Mononuclear cell (primary cell): ENCODE measurements around the gene IFT122. TPM values are rescaled to one million over a fixed set of nuclear protein-coding genes. Genes with fewer than 3 reads are reported as not detected.
"Not testable (repeated sequence)": the region's sequence is repeated elsewhere in the genome, so short reads cannot be mapped to it uniquely, and the experiment has no call there.

Experiments
- H3K27me3 ChIP-seq: 2 replicates; pipeline ENCODE4 v1.6.0; 2011; ENCODE audit warnings: low read length, control low read depth; ENCODE audit not compliant: insufficient read depth
- H3K4me1 ChIP-seq: 2 replicates; pipeline ENCODE4 v1.5.1; 2011; ENCODE audit warnings: mild to moderate bottlenecking, low read length, control low read depth; ENCODE audit not compliant: insufficient read depth
- H3K4me3 ChIP-seq: 2 replicates; pipeline ENCODE4 v1.5.1; 2011; ENCODE audit warnings: mild to moderate bottlenecking, low read length, moderate library complexity
- H3K9me3 ChIP-seq: 2 replicates; pipeline ENCODE4 v1.5.1; 2011; ENCODE audit warnings: low read depth, mild to moderate bottlenecking, control low read depth, low read length
- total RNA-seq: library from RNA; depleted of rRNA; stranded (reverse); fragments of >200 nt; gene quantifications from one replicate; pipeline ENCODE4 v1.2.3, GENCODE V29; 2012

Gene IFT122
- total RNA-seq, 1 donor: 8.3 TPM

- Histone ChIP-seq H3K4me3 (no peak overlapping the region), H3K27me3 (no peaks in the 10 kb centered on the region), H3K4me1 (peaks cover 6% of the 10 kb centered on the region), H3K9me3 (no peaks in the 10 kb centered on the region)
Observed at GRCh38 chr3:129404610-129405009, 35.4 kb upstream of the IFT122 start.

GRCh38 chr3:129409541-129409940 is 30.5 kb upstream of the IFT122 start:
- Histone ChIP-seq H3K4me1 (no peaks in the 10 kb centered on the region), H3K9me3 (no peaks in the 10 kb centered on the region), H3K27me3 (no peaks in the 10 kb centered on the region), H3K4me3 (no peak overlapping the region)

GRCh38 chr3:129410971-129411370 is 29.1 kb upstream of the IFT122 start:
- H3K9me3 ChIP-seq: no peaks in the 10 kb centered on the region
- H3K4me1 ChIP-seq: no peaks in the 10 kb centered on the region
- H3K4me3 ChIP-seq: no peak overlapping the region
- no peaks in the 10 kb centered on the region for H3K27me3 ChIP-seq

GRCh38 chr3:129412542-129413198 is 27.4 kb upstream of the IFT122 start:
- H3K4me1 ChIP-seq: no peaks in the 10 kb centered on the region
- no peaks in the 10 kb centered on the region for H3K9me3 ChIP-seq
- H3K4me3 ChIP-seq: no peak overlapping the region
- H3K27me3 ChIP-seq: no peaks in the 10 kb centered on the region

- not testable (repeated sequence) for H3K27me3 ChIP-seq
Observed at GRCh38 chr3:129413238-129413637, 26.8 kb upstream of the IFT122 start.

GRCh38 chr3:129413687-129414506 is 26.1 kb upstream of the IFT122 start:
- H3K9me3 ChIP-seq: no peaks in the 10 kb centered on the region
- H3K4me3 ChIP-seq: no peak overlapping the region
- no peaks in the 10 kb centered on the region for H3K27me3 ChIP-seq
- H3K4me1 ChIP-seq: no peaks in the 10 kb centered on the region

More at GRCh38 chr3:129413238-129413637, 26.8 kb upstream of the IFT122 start:
- not testable (repeated sequence) for H3K4me3 ChIP-seq, H3K4me1 ChIP-seq, H3K9me3 ChIP-seq

GRCh38 chr3:129415378-129415777 is 24.6 kb upstream of the IFT122 start:
- no peaks in the 10 kb centered on the region for H3K4me1 ChIP-seq
- H3K27me3 ChIP-seq: no peaks in the 10 kb centered on the region
- H3K4me3 ChIP-seq: no peak overlapping the region
- H3K9me3 ChIP-seq: no peaks in the 10 kb centered on the region

- Histone ChIP-seq H3K27me3 (no peaks in the 10 kb centered on the region), H3K4me3 (no peak overlapping the region), H3K9me3 (no peaks in the 10 kb centered on the region), H3K4me1 (no peaks in the 10 kb centered on the region)
Observed at GRCh38 chr3:129415830-129416229, 24.2 kb upstream of the IFT122 start.

- Histone ChIP-seq H3K4me3 (no peak overlapping the region), H3K4me1 (no peaks in the 10 kb centered on the region), H3K9me3 (no peaks in the 10 kb centered on the region), H3K27me3 (no peaks in the 10 kb centered on the region)
Observed at GRCh38 chr3:129416415-129416814, 23.6 kb upstream of the IFT122 start.

GRCh38 chr3:129417326-129417725 is 22.7 kb upstream of the IFT122 start:
- no peaks in the 10 kb centered on the region for H3K9me3 ChIP-seq
- H3K27me3 ChIP-seq: no peaks in the 10 kb centered on the region
- no peaks in the 10 kb centered on the region for H3K4me1 ChIP-seq
- no peak overlapping the region for H3K4me3 ChIP-seq

- Histone ChIP-seq H3K9me3 (no peaks in the 10 kb centered on the region), H3K4me3 (no peak overlapping the region), H3K27me3 (no peaks in the 10 kb centered on the region), H3K4me1 (no peaks in the 10 kb centered on the region)
Observed at GRCh38 chr3:129418041-129418973, 21.7 kb upstream of the IFT122 start.

- H3K9me3 ChIP-seq: no peaks in the 10 kb centered on the region
- H3K4me1 ChIP-seq: peaks cover 7% of the 10 kb centered on the region
- H3K27me3 ChIP-seq: no peaks in the 10 kb centered on the region
- H3K4me3 ChIP-seq: no peak overlapping the region
Observed at GRCh38 chr3:129419476-129419875, 20.5 kb upstream of the IFT122 start.

GRCh38 chr3:129421236-129421883 is 18.7 kb upstream of the IFT122 start:
- Histone ChIP-seq H3K27me3 (no peaks in the 10 kb centered on the region), H3K9me3 (no peaks in the 10 kb centered on the region), H3K4me3 (no peak overlapping the region), H3K4me1 (peaks cover 7% of the 10 kb centered on the region)

GRCh38 chr3:129421988-129422745 is 17.9 kb upstream of the IFT122 start:
- H3K27me3 ChIP-seq: no peaks in the 10 kb centered on the region
- no peaks in the 10 kb centered on the region for H3K9me3 ChIP-seq
- no peak overlapping the region for H3K4me3 ChIP-seq
- H3K4me1 ChIP-seq: peaks cover 7% of the 10 kb centered on the region
